ENCODE data around the gene SOD3. TPM values are rescaled to one million over a fixed set of nuclear protein-coding genes. Genes with fewer than 3 reads are reported as not detected.
A peak's percentile ranks its signal among the peaks of the same experiment; 100 is the strongest.

The SOD3 gene
- total RNA-seq, 4 donors from 2014 or later: 199 to 801 (median 448) TPM

- ATAC-seq: no peak
- Histone ChIP-seq H3K9me3 (no peaks in the 10 kb centered on the region), H3K4me3 (no peak overlapping the region), H3K27ac (peak overlapping the region in 2 of 4 donors; percentile 44 to 53), H3K27me3 (no peaks in the 10 kb centered on the region), H3K4me1 (peaks cover 0 to 37% (median 4%) of the 10 kb centered on the region in 3 donors), H3K36me3 (peaks cover 0 to 44% of the 10 kb centered on the region in 2 donors)
- WGBS, 2 donors (ENCODE audit: low coverage in 1 of 2): 27 to 67% methylated on average over 4 of the region's 4 CpGs
- no peak for TF ChIP-seq CTCF (IDR thresholded peaks at IDR 0.05)
- no peak for TF ChIP-seq POLR2AphosphoS5 (IDR thresholded peaks at IDR 0.05)
- TF ChIP-seq EP300 (IDR thresholded peaks at IDR 0.05): no peak
- no peak for TF ChIP-seq POLR2A (IDR thresholded peaks at IDR 0.05)
Measured at GRCh38 chr4:24835696-24836095, 40.3 kb downstream of the SOD3 start.

GRCh38 chr4:24836661-24837242 lies 41.4 kb downstream of the SOD3 start:
- H3K36me3 ChIP-seq: peaks cover 0 to 33% of the 10 kb centered on the region in 2 donors
- ATAC-seq: no peak
- H3K9me3 ChIP-seq: no peaks in the 10 kb centered on the region
- WGBS, 2 donors (ENCODE audit: low coverage in 1 of 2): 89 to 91% methylated on average over 4 to 6 of the region's 6 CpGs
- H3K4me1 ChIP-seq: peaks cover 0 to 47% (median 4%) of the 10 kb centered on the region in 3 donors
- no peak overlapping the region for H3K4me3 ChIP-seq
- H3K27me3 ChIP-seq: no peaks in the 10 kb centered on the region
- H3K27ac ChIP-seq: peak overlapping the region in 2 of 4 donors; percentile 19 to 44
- TF ChIP-seq EP300 (IDR thresholded peaks at IDR 0.05) (no peak), CTCF (IDR thresholded peaks at IDR 0.05) (no peak), POLR2A (IDR thresholded peaks at IDR 0.05) (no peak), POLR2AphosphoS5 (IDR thresholded peaks at IDR 0.05) (no peak)

GRCh38 chr4:24837336-24837735 lies 42.0 kb downstream of the SOD3 start:
- Histone ChIP-seq H3K4me1 (peaks cover 0 to 53% (median 4%) of the 10 kb centered on the region in 3 donors), H3K36me3 (peaks cover 0 to 33% of the 10 kb centered on the region in 2 donors), H3K27me3 (no peaks in the 10 kb centered on the region), H3K27ac (peak overlapping the region in 3 of 4 donors; percentile 19 to 49 (median 44)), H3K4me3 (no peak overlapping the region), H3K9me3 (no peaks in the 10 kb centered on the region)
- WGBS, 2 donors (ENCODE audit: low coverage in 1 of 2): 76 to 94% methylated on average over 5 to 7 of the region's 7 CpGs
- no peak for TF ChIP-seq POLR2AphosphoS5 (IDR thresholded peaks at IDR 0.05)
- no peak for TF ChIP-seq EP300 (IDR thresholded peaks at IDR 0.05)
- ATAC-seq: no peak

GRCh38 chr4:24837781-24838180 lies 42.4 kb downstream of the SOD3 start:
- Histone ChIP-seq H3K27me3 (no peaks in the 10 kb centered on the region), H3K36me3 (peaks cover 0 to 33% of the 10 kb centered on the region in 2 donors), H3K4me1 (peaks cover 0 to 57% (median 4%) of the 10 kb centered on the region in 3 donors), H3K4me3 (no peak overlapping the region), H3K9me3 (no peaks in the 10 kb centered on the region), H3K27ac (peak overlapping the region in 3 of 4 donors; percentile 19 to 49 (median 44))
- no peak for ATAC-seq
- TF ChIP-seq POLR2A (IDR thresholded peaks at IDR 0.05) (no peak), POLR2AphosphoS5 (IDR thresholded peaks at IDR 0.05) (no peak), CTCF (IDR thresholded peaks at IDR 0.05) (no peak), EP300 (IDR thresholded peaks at IDR 0.05) (no peak)
- WGBS, 2 donors (ENCODE audit: low coverage in 1 of 2): 76 to 89% methylated on average over 3 to 4 of the region's 5 CpGs

GRCh38 chr4:24840362-24840761 lies 45.0 kb downstream of the SOD3 start:
- Histone ChIP-seq H3K9me3 (no peaks in the 10 kb centered on the region), H3K27ac (peak overlapping the region in 1 of 4 donors; percentile 53), H3K36me3 (peaks cover 0 to 21% of the 10 kb centered on the region in 2 donors), H3K4me1 (peaks cover 0 to 62% (median 4%) of the 10 kb centered on the region in 3 donors), H3K4me3 (no peak overlapping the region), H3K27me3 (no peaks in the 10 kb centered on the region)
- WGBS, 2 donors (ENCODE audit: low coverage in 1 of 2): 57 to 88% methylated on average over 5 of the region's 5 CpGs
- ATAC-seq: no peak
- TF ChIP-seq EP300 (IDR thresholded peaks at IDR 0.05) (no peak), POLR2AphosphoS5 (IDR thresholded peaks at IDR 0.05) (no peak), POLR2A (IDR thresholded peaks at IDR 0.05) (no peak), CTCF (IDR thresholded peaks at IDR 0.05) (no peak)

Measured in gastroesophageal sphincter (tissue), 4 donors.